B cell (primary cell): ENCODE data around the gene DNAH10. TPM values are rescaled to one million over a fixed set of nuclear protein-coding genes. Genes with fewer than 3 reads are reported as not detected.

ENCODE experiments used
- ATAC-seq: fragments of 200-7000 bp; cut with Tn5 transposase; one replicate; pipeline ENCODE4 v1.10.0; 2021; ENCODE audit warnings: low read depth, mild to moderate bottlenecking, moderate number of reproducible peaks, moderate library complexity
- CTCF ChIA-PET: fragments of 350-600 bp; sonication (Branson Sonifier 250); formaldehyde crosslinking; loops from one replicate; lab custom pipeline; 2021; ENCODE audit warnings: antibody characterized with exemption, inconsistent platforms; lab: Charles Lee
- POLR2A ChIA-PET: fragments of 350-600 bp; sonication (Branson Sonifier 250); formaldehyde crosslinking; loops from one replicate; lab custom pipeline; 2021; ENCODE audit warnings: antibody characterized with exemption; lab: Charles Lee
- DNase-seq: peaks from one replicate; pipeline ENCODE4 v3.0.0; 2013
- H2AFZ ChIP-seq: 2 replicates; pipeline ENCODE4 v1.6.1; 2012; ENCODE audit warnings: mild to moderate bottlenecking, low read depth, low read length; ENCODE audit not compliant: insufficient read depth, poor library complexity, severe bottlenecking
- H3K27ac ChIP-seq, 2 donors: 1 replicate in 1 of 2; 2 replicates in 1 of 2; pipeline ENCODE4 v1.5.1; 2012 to 2013; ENCODE audit warnings: low read length in 2 of 2, mild to moderate bottlenecking in 2 of 2, moderate library complexity in 1 of 2
- H3K27me3 ChIP-seq, 4 experiments: fragments of 200-600 bp in 1 of 4; sonication (generic) in 1 of 4; replicated peaks in 1 of 4; 1 replicate in 2 of 4; 2 replicates in 2 of 4; pipeline versions ENCODE4 v1.6.1 to v1.7.0; 2013 to 2016; ENCODE audit warnings: low read length in 3 of 4, mild to moderate bottlenecking in 2 of 4, mixed read lengths in 1 of 4, moderate library complexity in 1 of 4; ENCODE audit not compliant: insufficient read depth in 4 of 4, control insufficient read depth in 3 of 4; ENCODE audit errors: control extremely low read depth in 1 of 4
- H3K36me3 ChIP-seq, 2 experiments: replicated peaks in 1 of 2; 1 replicate in 1 of 2; 2 replicates in 1 of 2; pipeline versions ENCODE4 v1.6.1 to v1.7.1; 2013; ENCODE audit warnings: low read length in 1 of 2; ENCODE audit not compliant: insufficient read depth in 2 of 2, control insufficient read depth in 1 of 2; ENCODE audit errors: control extremely low read depth in 1 of 2, extremely low read depth in 1 of 2
- H3K4me1 ChIP-seq, 2 donors: fragments of 200-600 bp in 1 of 2; sonication (generic) in 1 of 2; 1 replicate in 1 of 2; 2 replicates in 1 of 2; pipeline versions ENCODE4 v1.5.1 to v1.6.1; 2013 to 2017; ENCODE audit warnings: low read length in 2 of 2; ENCODE audit not compliant: control insufficient read depth in 2 of 2, insufficient read depth in 2 of 2
- H3K4me2 ChIP-seq: replicated peaks from 2 replicates; pipeline ENCODE3; 2012; ENCODE audit warnings: mild to moderate bottlenecking, low read depth, low read length; ENCODE audit not compliant: poor library complexity, severe bottlenecking
- H3K4me3 ChIP-seq, 5 experiments: fragments of 200-600 bp in 1 of 5; sonication (generic) in 1 of 5; 1 replicate in 3 of 5; 2 replicates in 2 of 5; pipeline versions ENCODE4 v1.5.1 to v1.7.0; 2011 to 2016; ENCODE audit warnings: low read length in 4 of 5, mild to moderate bottlenecking in 4 of 5, low read depth in 2 of 5, control low read depth in 1 of 5, moderate library complexity in 1 of 5; ENCODE audit not compliant: insufficient read depth in 1 of 5; ENCODE audit errors: control extremely low read depth in 1 of 5, extremely low read depth in 1 of 5
- H3K79me2 ChIP-seq: fragments of 200-600 bp; sonication (generic); one replicate; pipeline ENCODE4 v1.6.0; 2016; ENCODE audit warnings: low read length; ENCODE audit not compliant: control insufficient read depth, insufficient read depth
- H3K9ac ChIP-seq: fragments of 200-600 bp; sonication (generic); 2 replicates; pipeline ENCODE4 v1.6.1; 2017; ENCODE audit warnings: mild to moderate bottlenecking, low read length, moderate library complexity
- H3K9me3 ChIP-seq, 3 donors: one replicate each; pipeline versions ENCODE4 v1.6.1 to v1.7.1; 2013; ENCODE audit warnings: low read length in 2 of 3; ENCODE audit not compliant: control insufficient read depth in 2 of 3, insufficient read depth in 1 of 3; ENCODE audit errors: control extremely low read depth in 1 of 3
- H4K20me1 ChIP-seq: 2 replicates; pipeline ENCODE4 v1.6.0; 2012; ENCODE audit warnings: mild to moderate bottlenecking, low read length; ENCODE audit not compliant: insufficient read depth, control insufficient read depth, poor library complexity, severe bottlenecking
- H3K27ac Mint-ChIP-seq: one replicate; pipeline ENCODE4 v1.8.0; 2021; ENCODE audit warnings: mixed read lengths
- H3K27me3 Mint-ChIP-seq: one replicate; pipeline ENCODE4 v1.8.0; 2021; ENCODE audit warnings: mixed read lengths
- H3K4me1 Mint-ChIP-seq: one replicate; pipeline ENCODE4 v1.8.0; 2021; ENCODE audit warnings: mixed read lengths
- H3K4me3 Mint-ChIP-seq: one replicate; pipeline ENCODE4 v1.8.0; 2021; ENCODE audit warnings: mixed read lengths
- H3K9me3 Mint-ChIP-seq: one replicate; pipeline ENCODE4 v1.8.0; 2022; ENCODE audit warnings: mixed read lengths; ENCODE audit not compliant: insufficient read depth
- EZH2 ChIP-seq: IDR thresholded peaks from 2 replicates; pipeline ENCODE4 v1.6.1; 2012; ENCODE audit warnings: borderline replicate concordance, low read depth, mild to moderate bottlenecking, moderate library complexity, low read length; ENCODE audit not compliant: insufficient read depth, poor library complexity, severe bottlenecking
- WGBS: methylation state at CpG from one replicate; pipeline ENCODE4 v1.1.5; 2013; ENCODE audit warnings: missing lambda C conversion rate; ENCODE audit not compliant: insufficient coverage; 5-methylcytosine and 5-hydroxymethylcytosine counted together
- intact Hi-C: fragments of 100-400 bp; cut with micrococcal nuclease; formaldehyde crosslinking; loops from one replicate; pipeline ENCODE4 v1.10.0; 2022
- polyA plus RNA-seq: library from polyadenylated mRNA; depleted of rRNA; stranded (reverse); fragments of >200 nt; gene quantifications from 2 replicates; pipeline ENCODE4 v1.2.3, GENCODE V29; 2012
- total RNA-seq, 2 donors: library from RNA; stranded (reverse); fragments of 120-200 nt in 1 of 2; gene quantifications; 1 replicate in 1 of 2; 2 replicates in 1 of 2; pipeline versions ENCODE4 v1.2.3 to v1.2.4, GENCODE V29; 2013 to 2022
- TF ChIP-seq, protein P1 (sequence below): fragments of 200-600 bp; IDR thresholded peaks from one replicate; pipeline ENCODE4 v1.8.0; 2022; ENCODE audit warnings: antibody characterized with exemption, mild to moderate bottlenecking

DNAH10 gene
- total and polyA plus RNA-seq, 2 donors (not counting 1 experiment from before 2014, with no cell fraction given) = 0.24 to 0.99 TPM

GRCh38 chr12:123941000-123941399, 178.9 kb downstream of the DNAH10 start:
- no peak overlapping the region for H3K27ac Mint-ChIP-seq
- H3K4me1 Mint-ChIP-seq = peaks cover 23% of the 10 kb centered on the region
- Histone ChIP-seq H3K4me1 (peaks cover 14 to 16% of the 10 kb centered on the region in 2 donors), H2AFZ (no peak overlapping the region), H3K4me2 (no peak overlapping the region), H3K9me3 (peaks cover 0 to 12% (median 2%) of the 10 kb centered on the region in 3 donors), H3K9ac (no peak overlapping the region), H4K20me1 (peaks cover 2% of the 10 kb centered on the region), H3K79me2 (no peaks in the 10 kb centered on the region), H3K4me3 (no peak overlapping the region), H3K27me3 (no peaks in the 10 kb centered on the region), H3K36me3 (peaks cover 7 to 50% of the 10 kb centered on the region in 2 experiments), H3K27ac (no peak overlapping the region)
- no peak for ATAC-seq
- no peaks in the 10 kb centered on the region for H3K27me3 Mint-ChIP-seq
- ChIA-PET POLR2A (no interaction called here), CTCF (interaction anchor here (0.8 kb wide), 1 partner anchor 23 kb away, joined by 3 read pairs; no protein-coding TSS in a partner anchor)
- intact Hi-C loops = no loop called here
- no peak overlapping the region for H3K4me3 Mint-ChIP-seq
- peaks cover 2% of the 10 kb centered on the region for H3K9me3 Mint-ChIP-seq
- no peak for DNase-seq
- 86% methylated on average over 5 of the region's 9 CpGs for WGBS
- TF ChIP-seq, protein P1, sequence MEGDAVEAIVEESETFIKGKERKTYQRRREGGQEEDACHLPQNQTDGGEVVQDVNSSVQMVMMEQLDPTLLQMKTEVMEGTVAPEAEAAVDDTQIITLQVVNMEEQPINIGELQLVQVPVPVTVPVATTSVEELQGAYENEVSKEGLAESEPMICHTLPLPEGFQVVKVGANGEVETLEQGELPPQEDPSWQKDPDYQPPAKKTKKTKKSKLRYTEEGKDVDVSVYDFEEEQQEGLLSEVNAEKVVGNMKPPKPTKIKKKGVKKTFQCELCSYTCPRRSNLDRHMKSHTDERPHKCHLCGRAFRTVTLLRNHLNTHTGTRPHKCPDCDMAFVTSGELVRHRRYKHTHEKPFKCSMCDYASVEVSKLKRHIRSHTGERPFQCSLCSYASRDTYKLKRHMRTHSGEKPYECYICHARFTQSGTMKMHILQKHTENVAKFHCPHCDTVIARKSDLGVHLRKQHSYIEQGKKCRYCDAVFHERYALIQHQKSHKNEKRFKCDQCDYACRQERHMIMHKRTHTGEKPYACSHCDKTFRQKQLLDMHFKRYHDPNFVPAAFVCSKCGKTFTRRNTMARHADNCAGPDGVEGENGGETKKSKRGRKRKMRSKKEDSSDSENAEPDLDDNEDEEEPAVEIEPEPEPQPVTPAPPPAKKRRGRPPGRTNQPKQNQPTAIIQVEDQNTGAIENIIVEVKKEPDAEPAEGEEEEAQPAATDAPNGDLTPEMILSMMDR = no peak
- TF ChIP-seq EZH2 = no peak

DNA sequence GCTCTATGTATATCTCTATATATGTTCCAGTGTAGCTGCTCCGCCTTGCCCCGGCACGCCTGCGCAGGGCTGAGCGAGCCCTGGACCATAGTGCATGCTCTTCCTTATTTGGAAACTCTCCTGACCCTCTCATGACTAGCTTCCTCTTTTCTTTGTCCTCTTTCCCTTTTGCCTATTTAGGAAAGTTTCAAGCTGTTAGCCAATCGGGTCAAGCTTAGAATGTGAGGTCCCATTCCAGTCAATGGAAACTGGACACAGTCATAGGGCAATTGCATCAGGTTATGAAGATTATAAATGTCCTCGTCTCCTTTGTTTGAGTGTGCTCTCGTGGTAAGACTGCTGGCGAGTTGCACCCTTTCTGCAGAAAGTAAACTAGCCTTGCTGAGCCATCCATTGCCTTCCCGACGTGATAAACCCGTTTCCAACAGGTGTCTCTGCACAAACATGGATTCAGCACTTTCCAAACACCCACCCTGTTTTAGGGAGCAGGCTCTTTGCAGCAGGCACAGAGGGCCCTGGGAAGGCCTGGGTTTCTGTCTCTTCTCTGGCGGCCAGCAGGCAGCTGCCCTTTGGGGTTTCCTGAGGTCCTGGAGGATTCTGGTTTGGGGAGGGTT, 179.6 kb downstream of the DNAH10 start:
- Mint-ChIP-seq H3K4me1 (peaks cover 20% of the 10 kb centered on the region), H3K9me3 (peaks cover 2% of the 10 kb centered on the region), H3K27me3 (no peaks in the 10 kb centered on the region), H3K4me3 (no peak overlapping the region), H3K27ac (no peak overlapping the region)
- Histone ChIP-seq H3K9ac (no peak overlapping the region), H3K27ac (no peak overlapping the region), H2AFZ (no peak overlapping the region), H3K36me3 (peaks cover 7 to 46% of the 10 kb centered on the region in 2 experiments), H3K4me3 (no peak overlapping the region), H4K20me1 (peaks cover 6% of the 10 kb centered on the region), H3K79me2 (no peaks in the 10 kb centered on the region), H3K4me1 (peaks cover 14 to 16% of the 10 kb centered on the region in 2 donors), H3K9me3 (peaks cover 0 to 12% (median 2%) of the 10 kb centered on the region in 3 donors), H3K4me2 (no peak overlapping the region), H3K27me3 (no peaks in the 10 kb centered on the region)
- intact Hi-C loops = no loop called here
- no peak for ATAC-seq
- no peak for TF ChIP-seq EZH2
- TF ChIP-seq, protein P1 = no peak
- POLR2A ChIA-PET = no interaction called here
- DNase-seq = no peak
- CTCF ChIA-PET = interaction anchor here (0.8 kb wide), 1 partner anchor 22 kb away, joined by 3 read pairs; no protein-coding TSS in a partner anchor
- WGBS = 95% methylated on average over 10 of the region's 13 CpGs
